ENCODE measurements around the gene PRELID2.

Gene PRELID2

DNA sequence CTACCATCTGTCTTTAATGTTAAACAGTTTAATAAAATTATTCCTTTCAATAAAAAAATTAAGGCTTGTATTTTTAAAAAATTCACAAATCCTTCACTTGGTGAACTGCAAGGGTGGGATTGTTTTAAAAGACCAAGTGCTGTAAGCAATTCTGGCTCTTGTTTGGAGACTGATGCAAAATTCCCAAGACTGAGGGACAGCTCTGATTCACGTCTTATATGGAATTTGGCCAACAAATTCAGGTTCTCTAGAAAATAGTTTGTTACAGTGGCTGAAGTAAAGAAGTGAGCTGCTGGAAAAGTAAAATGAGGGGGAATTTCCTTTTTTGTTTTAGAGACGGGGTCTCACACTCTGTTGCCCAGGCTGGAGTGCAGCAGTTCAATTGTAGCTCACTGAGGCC lies 58.3 kb downstream of the PRELID2 start:
- TF ChIP-seq, protein P1, sequence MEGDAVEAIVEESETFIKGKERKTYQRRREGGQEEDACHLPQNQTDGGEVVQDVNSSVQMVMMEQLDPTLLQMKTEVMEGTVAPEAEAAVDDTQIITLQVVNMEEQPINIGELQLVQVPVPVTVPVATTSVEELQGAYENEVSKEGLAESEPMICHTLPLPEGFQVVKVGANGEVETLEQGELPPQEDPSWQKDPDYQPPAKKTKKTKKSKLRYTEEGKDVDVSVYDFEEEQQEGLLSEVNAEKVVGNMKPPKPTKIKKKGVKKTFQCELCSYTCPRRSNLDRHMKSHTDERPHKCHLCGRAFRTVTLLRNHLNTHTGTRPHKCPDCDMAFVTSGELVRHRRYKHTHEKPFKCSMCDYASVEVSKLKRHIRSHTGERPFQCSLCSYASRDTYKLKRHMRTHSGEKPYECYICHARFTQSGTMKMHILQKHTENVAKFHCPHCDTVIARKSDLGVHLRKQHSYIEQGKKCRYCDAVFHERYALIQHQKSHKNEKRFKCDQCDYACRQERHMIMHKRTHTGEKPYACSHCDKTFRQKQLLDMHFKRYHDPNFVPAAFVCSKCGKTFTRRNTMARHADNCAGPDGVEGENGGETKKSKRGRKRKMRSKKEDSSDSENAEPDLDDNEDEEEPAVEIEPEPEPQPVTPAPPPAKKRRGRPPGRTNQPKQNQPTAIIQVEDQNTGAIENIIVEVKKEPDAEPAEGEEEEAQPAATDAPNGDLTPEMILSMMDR (IDR thresholded peaks at IDR 0.05; ENCODE audit: poor library complexity, severe bottlenecking), result no peak
- H3K4me1 ChIP-seq (ENCODE audit: insufficient read depth, poor library complexity, severe bottlenecking), result peaks cover 18% of the 10 kb centered on the region
- no peaks in the 10 kb centered on the region for H3K36me3 ChIP-seq (ENCODE audit: low read depth)
- no peak for DNase-seq (ENCODE audit: low spot score)
- no peak overlapping the region for H3K4me3 ChIP-seq (ENCODE audit: severe bottlenecking)
- peak overlapping the region; percentile 43 for H3K27ac ChIP-seq (ENCODE audit: poor library complexity, severe bottlenecking)
- H3K9me3 ChIP-seq (ENCODE audit: severe bottlenecking), result no peaks in the 10 kb centered on the region
- H3K27me3 ChIP-seq (ENCODE audit: insufficient read depth, poor library complexity, severe bottlenecking), result no peaks in the 10 kb centered on the region
- ATAC-seq (ENCODE audit: low read depth), result no peak

DNA sequence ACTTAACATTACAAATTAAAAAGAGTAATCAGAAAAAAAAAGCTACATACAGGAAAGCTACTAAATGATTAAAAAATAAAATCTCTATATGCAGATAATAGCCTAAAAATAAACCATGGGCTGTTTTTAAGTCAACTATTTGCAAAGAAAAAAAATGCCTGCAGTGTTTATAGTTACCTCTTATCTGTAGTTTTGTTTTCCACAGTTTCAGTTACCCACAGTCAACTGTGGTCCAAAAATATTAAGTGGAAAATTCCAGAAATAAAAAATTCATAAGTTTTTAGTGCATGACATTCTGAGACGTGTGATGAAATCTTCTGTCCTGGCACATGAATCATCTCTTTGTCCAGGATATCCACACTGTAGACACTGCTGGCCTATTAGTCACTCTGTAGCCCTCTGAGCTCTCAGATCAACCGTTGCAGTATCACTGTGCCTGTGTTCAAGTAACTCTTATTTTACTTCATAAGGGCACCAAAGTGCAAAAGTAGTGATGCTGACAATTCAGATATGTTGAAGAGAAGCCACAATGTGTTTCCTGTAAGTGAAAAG lies 59.2 kb downstream of the PRELID2 start:
- peak; percentile 100 for ATAC-seq (ENCODE audit: low read depth)

GRCh38 chr5:145775411-145775810 lies 59.7 kb downstream of the PRELID2 start:
- H3K27ac ChIP-seq (ENCODE audit: poor library complexity, severe bottlenecking), result peak overlapping the region; percentile 43
- TF ChIP-seq, protein P1 (IDR thresholded peaks at IDR 0.05; ENCODE audit: poor library complexity, severe bottlenecking), result no peak
- no peak overlapping the region for H3K4me3 ChIP-seq (ENCODE audit: severe bottlenecking)
- peaks cover 18% of the 10 kb centered on the region for H3K4me1 ChIP-seq (ENCODE audit: insufficient read depth, poor library complexity, severe bottlenecking)
- H3K27me3 ChIP-seq (ENCODE audit: insufficient read depth, poor library complexity, severe bottlenecking), result no peaks in the 10 kb centered on the region
- ATAC-seq (ENCODE audit: low read depth) (no peak), DNase-seq (ENCODE audit: low spot score) (no peak)
- no peaks in the 10 kb centered on the region for H3K9me3 ChIP-seq (ENCODE audit: severe bottlenecking)
- no peaks in the 10 kb centered on the region for H3K36me3 ChIP-seq (ENCODE audit: low read depth)

More for the DNA sequence above, 59.2 kb downstream of the PRELID2 start:
- TF ChIP-seq, protein P1 (IDR thresholded peaks at IDR 0.05; ENCODE audit: poor library complexity, severe bottlenecking), result no peak
- H3K36me3 ChIP-seq (ENCODE audit: low read depth), result no peaks in the 10 kb centered on the region
- no peak for DNase-seq (ENCODE audit: low spot score)
- no peak overlapping the region for H3K4me3 ChIP-seq (ENCODE audit: severe bottlenecking)
- H3K27ac ChIP-seq (ENCODE audit: poor library complexity, severe bottlenecking), result peak overlapping the region; percentile 43
- no peaks in the 10 kb centered on the region for H3K9me3 ChIP-seq (ENCODE audit: severe bottlenecking)
- no peaks in the 10 kb centered on the region for H3K27me3 ChIP-seq (ENCODE audit: insufficient read depth, poor library complexity, severe bottlenecking)
- H3K4me1 ChIP-seq (ENCODE audit: insufficient read depth, poor library complexity, severe bottlenecking), result peaks cover 18% of the 10 kb centered on the region

DNA sequence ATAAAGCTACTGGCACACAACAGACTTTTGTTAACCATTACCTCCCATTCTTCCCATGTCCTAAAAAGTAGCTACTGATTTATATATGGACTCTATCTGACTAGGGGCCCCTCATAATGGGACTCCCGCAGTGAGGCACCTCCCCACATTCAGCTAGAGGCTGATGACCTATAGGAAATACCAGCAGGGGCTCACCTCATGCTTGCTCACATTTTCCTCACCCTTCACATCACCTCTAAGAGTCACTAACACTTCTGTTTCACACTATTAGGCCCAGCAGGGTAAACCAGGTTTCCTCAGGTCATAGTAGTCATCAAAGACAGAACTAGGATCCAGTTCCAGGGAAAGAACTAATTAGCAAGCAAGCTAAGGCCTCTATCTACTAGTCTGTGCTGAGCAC lies 60.7 kb downstream of the PRELID2 start:
- no peak for ATAC-seq (ENCODE audit: low read depth)
- no peaks in the 10 kb centered on the region for H3K27me3 ChIP-seq (ENCODE audit: insufficient read depth, poor library complexity, severe bottlenecking)
- TF ChIP-seq, protein P1 (IDR thresholded peaks at IDR 0.05; ENCODE audit: poor library complexity, severe bottlenecking), result no peak

DNA sequence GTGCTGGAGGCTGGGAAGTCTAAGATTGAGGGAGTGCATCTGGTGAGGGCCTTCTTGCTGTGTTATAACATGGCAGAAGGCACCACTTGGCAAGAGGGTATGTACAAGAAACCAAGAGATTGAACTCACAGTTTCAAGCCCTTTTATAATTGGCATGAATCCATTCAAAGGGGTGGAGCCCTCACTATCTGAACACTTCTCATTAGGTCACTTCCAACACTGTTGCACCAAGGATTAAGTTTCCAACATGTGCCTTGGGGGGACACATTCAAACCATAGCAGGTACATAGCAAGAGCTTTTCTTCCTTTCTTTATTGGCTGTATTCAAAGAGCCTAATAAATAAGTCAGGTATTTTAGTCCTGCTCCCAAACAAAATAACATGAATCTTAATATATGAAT lies 62.7 kb downstream of the PRELID2 start:
- no peak for DNase-seq (ENCODE audit: low spot score)
- H3K27me3 ChIP-seq (ENCODE audit: insufficient read depth, poor library complexity, severe bottlenecking), result no peaks in the 10 kb centered on the region
- H3K9me3 ChIP-seq (ENCODE audit: severe bottlenecking), result no peaks in the 10 kb centered on the region
- H3K4me3 ChIP-seq (ENCODE audit: severe bottlenecking), result no peak overlapping the region
- no peak for ATAC-seq (ENCODE audit: low read depth)
- TF ChIP-seq, protein P1 (IDR thresholded peaks at IDR 0.05; ENCODE audit: poor library complexity, severe bottlenecking), result no peak
- H3K36me3 ChIP-seq (ENCODE audit: low read depth), result no peaks in the 10 kb centered on the region
- H3K4me1 ChIP-seq (ENCODE audit: insufficient read depth, poor library complexity, severe bottlenecking), result peaks cover 18% of the 10 kb centered on the region
- H3K27ac ChIP-seq (ENCODE audit: poor library complexity, severe bottlenecking), result no peak overlapping the region

More for the DNA sequence above, 60.7 kb downstream of the PRELID2 start:
- Histone ChIP-seq H3K4me1 (ENCODE audit: insufficient read depth, poor library complexity, severe bottlenecking) (peaks cover 18% of the 10 kb centered on the region), H3K36me3 (ENCODE audit: low read depth) (no peaks in the 10 kb centered on the region), H3K9me3 (ENCODE audit: severe bottlenecking) (no peaks in the 10 kb centered on the region), H3K4me3 (ENCODE audit: severe bottlenecking) (no peak overlapping the region), H3K27ac (ENCODE audit: poor library complexity, severe bottlenecking) (no peak overlapping the region)
- no peak for DNase-seq (ENCODE audit: low spot score)
